HG02852 (cell line): Measurements from ENCODE around the gene LCE1A.

Experiments used
- ATAC-seq: cut with Tn5 transposase; IDR thresholded peaks from one replicate; pipeline ENCODE4 v1.9.1; 2021; ENCODE audit warnings: mild to moderate bottlenecking, moderate library complexity; ENCODE audit not compliant: unreplicated experiment

The LCE1A gene

GRCh38 chr1:152827173-152827572 lies at the start of gene LCE1A:
Gene LCE1A, plus strand, starts transcription at chr1:152827473. Its CDS starts 0 bp downstream, at chr1:152827473.
- ATAC-seq, result no peak

- ATAC-seq, result no peak
These were observed 49.6 kb upstream of the LCE1A start for GRCh38 chr1:152777510-152778137.

- no peak for ATAC-seq
These were observed 44.2 kb upstream of the LCE1A start for GRCh38 chr1:152783095-152783494.

- ATAC-seq, result no peak
These were observed 41.2 kb upstream of the LCE1A start, which contains the start of gene LCE1E for GRCh38 chr1:152786077-152786476. Gene LCE1E, plus strand, starts transcription at chr1:152786257. Its CDS starts 1,043 bp downstream, at chr1:152787300.

- ATAC-seq, result no peak
These were observed 31.6 kb upstream of the LCE1A start for GRCh38 chr1:152795686-152796085.

- ATAC-seq, result no peak
These were observed 30.9 kb upstream of the LCE1A start, which contains the start of gene LCE1D for GRCh38 chr1:152796421-152796820. Gene LCE1D, plus strand, starts transcription at chr1:152796721. Its CDS starts 1,074 bp downstream, at chr1:152797795.

GRCh38 chr1:152801333-152801732 lies 25.9 kb upstream of the LCE1A start:
- no peak for ATAC-seq

- ATAC-seq, result no peak
These were observed 20.7 kb upstream of the LCE1A start, which contains the start of gene LCE1C for GRCh38 chr1:152806576-152806975. Gene LCE1C, minus strand, starts transcription at chr1:152806651. Its CDS starts 1,173 bp downstream, at chr1:152805478.

- no peak for ATAC-seq
These were observed 16.2 kb upstream of the LCE1A start for GRCh38 chr1:152811050-152811449.

GRCh38 chr1:152811671-152812070 lies 15.6 kb upstream of the LCE1A start, which contains the start of gene LCE1B:
Gene LCE1B, plus strand, starts transcription at chr1:152811971. Its CDS starts 476 bp downstream, at chr1:152812447.
- no peak for ATAC-seq

- ATAC-seq, result no peak
These were observed 10.0 kb upstream of the LCE1A start for GRCh38 chr1:152817309-152817708.

- no peak for ATAC-seq
These were observed 4.0 kb upstream of the LCE1A start for GRCh38 chr1:152823294-152823693.

- no peak for ATAC-seq
These were observed 2.3 kb upstream of the LCE1A start for GRCh38 chr1:152824964-152825363.

- no peak for ATAC-seq
These were observed 9.6 kb downstream of the LCE1A start for GRCh38 chr1:152836870-152837269.

- ATAC-seq, result no peak
These were observed 15.3 kb downstream of the LCE1A start, which contains the start of gene LCE6A for GRCh38 chr1:152842556-152842955. Gene LCE6A, plus strand, starts transcription at chr1:152842856. Its CDS starts 665 bp downstream, at chr1:152843521.

GRCh38 chr1:152855661-152856060 lies 28.4 kb downstream of the LCE1A start:
- no peak for ATAC-seq

- no peak for ATAC-seq
These were observed 30.8 kb downstream of the LCE1A start for GRCh38 chr1:152858062-152858461.

- ATAC-seq, result no peak
These were observed 32.4 kb downstream of the LCE1A start, which contains the start of gene LCE7A for GRCh38 chr1:152859696-152860095. Gene LCE7A, plus strand, starts transcription at chr1:152859996. Its CDS starts 702 bp downstream, at chr1:152860698.

- ATAC-seq, result no peak
These were observed 32.9 kb downstream of the LCE1A start for GRCh38 chr1:152860129-152860528.

GRCh38 chr1:152861374-152861773 lies 34.1 kb downstream of the LCE1A start:
- ATAC-seq, result no peak

- no peak for ATAC-seq
These were observed 37.2 kb downstream of the LCE1A start for GRCh38 chr1:152864443-152864842.

GRCh38 chr1:152866321-152866720 lies 39.0 kb downstream of the LCE1A start:
- no peak for ATAC-seq
